H1 (cell line): ENCODE measurements around the gene STEAP3. TPM values are rescaled to one million over a fixed set of nuclear protein-coding genes. Genes with fewer than 3 reads are reported as not detected.
A peak's percentile ranks its signal among the peaks of the same experiment; 100 is the strongest.

Experiments
- CTCF ChIA-PET: fragments of 300-600 bp; sonication (Branson Sonifier 250); formaldehyde crosslinking; loops from one replicate; lab custom pipeline; 2021; ENCODE audit not compliant: partially characterized antibody; lab: Charles Lee
- POLR2A ChIA-PET: fragments of 300-600 bp; sonication (Branson Sonifier 250); formaldehyde crosslinking; loops from one replicate; lab custom pipeline; 2021; ENCODE audit warnings: inconsistent platforms; ENCODE audit not compliant: partially characterized antibody; lab: Charles Lee
- DNase-seq, 2 experiments: peaks; one replicate each; pipeline versions ENCODE4 v3.0.0 to v3.0.0-alpha.2; 2010 to 2022; ENCODE audit warnings: low spot score in 2 of 2, low read depth in 1 of 2, mixed read lengths in 1 of 2
- FAIRE-seq: peaks from 2 replicates; lab custom pipeline; 2011; peaks lifted over from hg19 to GRCh38; lab: Jason Lieb, UNC
- H2AFZ ChIP-seq: 2 replicates; pipeline ENCODE4 v1.8.1; 2012; ENCODE audit warnings: low read length, inconsistent platforms
- H2AK5ac ChIP-seq: 2 replicates; pipeline ENCODE4 v1.6.1; 2013; ENCODE audit warnings: low read depth, low read length
- H2BK120ac ChIP-seq: replicated peaks from 2 replicates; pipeline ENCODE3; 2013; ENCODE audit warnings: low read depth, low read length, inconsistent platforms
- H2BK12ac ChIP-seq: 2 replicates; pipeline ENCODE4 v1.6.1; 2013; ENCODE audit warnings: low read depth, low read length
- H2BK15ac ChIP-seq: 2 replicates; pipeline ENCODE4 v1.6.1; 2013; ENCODE audit warnings: low read length
- H2BK20ac ChIP-seq: 2 replicates; pipeline ENCODE4 v1.6.1; 2013; ENCODE audit warnings: low read length
- H2BK5ac ChIP-seq: 2 replicates; pipeline ENCODE4 v1.6.1; 2013; ENCODE audit warnings: low read depth, low read length
- H3K14ac ChIP-seq: 2 replicates; pipeline ENCODE4 v1.6.1; 2013; ENCODE audit warnings: inconsistent platforms; ENCODE audit not compliant: insufficient read length
- H3K18ac ChIP-seq: 2 replicates; pipeline ENCODE4 v1.6.1; 2013; ENCODE audit warnings: low read length; ENCODE audit errors: extremely low read depth
- H3K23ac ChIP-seq: 2 replicates; pipeline ENCODE4 v1.6.1; 2013; ENCODE audit warnings: inconsistent platforms; ENCODE audit not compliant: insufficient read length
- H3K23me2 ChIP-seq: 2 replicates; pipeline ENCODE4 v1.6.1; 2013; ENCODE audit warnings: low read depth, low read length
- H3K27ac ChIP-seq: 2 replicates; pipeline ENCODE4 v1.6.1; 2011; ENCODE audit warnings: low read depth, low read length, inconsistent platforms
- H3K27me3 ChIP-seq, 4 experiments: replicated peaks in 1 of 4; 1 replicate in 1 of 4; 2 replicates in 3 of 4; pipeline versions ENCODE4 v1.6.1 to v1.8.1; 2011 to 2013; ENCODE audit warnings: low read length in 3 of 4, mild to moderate bottlenecking in 3 of 4, inconsistent platforms in 2 of 4, mixed read lengths in 2 of 4, moderate library complexity in 1 of 4; ENCODE audit not compliant: control insufficient read depth in 3 of 4, insufficient read depth in 3 of 4; ENCODE audit errors: extremely low read depth in 1 of 4
- H3K36me3 ChIP-seq, 4 experiments: 2 replicates each; pipeline versions ENCODE4 v1.6.1 to v1.8.1; 2011 to 2013; ENCODE audit warnings: mild to moderate bottlenecking in 4 of 4, low read length in 3 of 4, moderate library complexity in 2 of 4, control low read depth in 1 of 4, inconsistent platforms in 1 of 4; ENCODE audit not compliant: insufficient read depth in 4 of 4, control insufficient read depth in 2 of 4
- H3K4ac ChIP-seq: replicated peaks from 2 replicates; pipeline ENCODE3; 2013; ENCODE audit warnings: low read length, low read depth, mixed read lengths, inconsistent platforms; ENCODE audit not compliant: insufficient read length
- H3K4me1 ChIP-seq, 4 experiments: replicated peaks in 1 of 4; 1 replicate in 1 of 4; 2 replicates in 3 of 4; pipeline versions ENCODE4 v1.6.1 to v1.8.1; 2011 to 2013; ENCODE audit warnings: low read length in 3 of 4, inconsistent platforms in 2 of 4, mixed read lengths in 1 of 4; ENCODE audit not compliant: insufficient read depth in 4 of 4, control insufficient read depth in 3 of 4
- H3K4me2 ChIP-seq, 2 experiments: 2 replicates each; pipeline versions ENCODE4 v1.6.1 to v1.8.1; 2011 to 2013; ENCODE audit warnings: low read depth in 2 of 2, low read length in 2 of 2, control low read depth in 1 of 2, inconsistent platforms in 1 of 2, mild to moderate bottlenecking in 1 of 2; ENCODE audit not compliant: insufficient read depth in 1 of 2
- H3K4me3 ChIP-seq, 4 experiments: fragments of 200-600, 300-600 bp in 1 of 4; sonication (generic), shearing (Covaris generic), sonication (Bioruptor Twin) in 1 of 4; 2 replicates each; pipeline versions ENCODE4 v1.5.1 to v1.8.1; 2011 to 2016; ENCODE audit warnings: low read length in 4 of 4, low read depth in 3 of 4, control low read depth in 2 of 4, inconsistent platforms in 2 of 4, mild to moderate bottlenecking in 2 of 4, mixed read lengths in 1 of 4, moderate library complexity in 1 of 4; ENCODE audit not compliant: insufficient read depth in 2 of 4; ENCODE audit errors: extremely low read depth in 1 of 4
- H3K56ac ChIP-seq: replicated peaks from 2 replicates; pipeline ENCODE3; 2013; ENCODE audit warnings: low read depth, mild to moderate bottlenecking, mixed read lengths, low read length, inconsistent platforms; ENCODE audit not compliant: insufficient read length
- H3K79me1 ChIP-seq: 2 replicates; pipeline ENCODE4 v1.6.1; 2013; ENCODE audit warnings: low read depth, low read length, control low read depth
- H3K79me2 ChIP-seq, 2 experiments: 2 replicates each; pipeline versions ENCODE4 v1.6.1 to v1.8.1; 2012 to 2013; ENCODE audit warnings: low read length in 2 of 2, mild to moderate bottlenecking in 2 of 2, inconsistent platforms in 1 of 2; ENCODE audit not compliant: insufficient read depth in 2 of 2, control insufficient read depth in 1 of 2
- H3K9ac ChIP-seq, 4 experiments: replicated peaks in 1 of 4; 1 replicate in 1 of 4; 2 replicates in 3 of 4; pipeline versions ENCODE4 v1.6.1 to v1.8.1; 2011 to 2013; ENCODE audit warnings: low read depth in 3 of 4, low read length in 3 of 4, control low read depth in 2 of 4, mild to moderate bottlenecking in 2 of 4, moderate library complexity in 2 of 4, inconsistent platforms in 1 of 4; ENCODE audit errors: extremely low read depth in 1 of 4
- H3K9me3 ChIP-seq, 2 experiments: 2 replicates each; pipeline versions ENCODE4 v1.6.1 to v1.8.1; 2012 to 2013; ENCODE audit warnings: mild to moderate bottlenecking in 2 of 2, moderate library complexity in 2 of 2, control low read depth in 1 of 2, inconsistent platforms in 1 of 2, low read depth in 1 of 2, low read length in 1 of 2, mixed read lengths in 1 of 2; ENCODE audit not compliant: insufficient read depth in 2 of 2
- H4K20me1 ChIP-seq, 2 experiments: replicated peaks in 1 of 2; 2 replicates each; pipeline versions ENCODE3 to v1.8.1; 2011 to 2013; ENCODE audit warnings: inconsistent platforms in 2 of 2, low read length in 2 of 2, mild to moderate bottlenecking in 1 of 2; ENCODE audit not compliant: insufficient read depth in 2 of 2, control insufficient read depth in 1 of 2
- H4K5ac ChIP-seq: 2 replicates; pipeline ENCODE4 v1.6.1; 2013; ENCODE audit warnings: low read length, low read depth, mixed read lengths, inconsistent platforms; ENCODE audit not compliant: insufficient read length
- H4K8ac ChIP-seq: 2 replicates; pipeline ENCODE4 v1.8.0; 2013; ENCODE audit warnings: mild to moderate bottlenecking, moderate library complexity, low read length, inconsistent platforms; ENCODE audit not compliant: insufficient read depth; ENCODE audit errors: extremely low read depth
- H4K91ac ChIP-seq: replicated peaks from 2 replicates; pipeline ENCODE3; 2013; ENCODE audit warnings: low read length, mixed read lengths, inconsistent platforms; ENCODE audit not compliant: insufficient read length
- BRCA1 ChIP-seq: IDR thresholded peaks from 2 replicates; pipeline ENCODE4 v1.6.1; 2012; ENCODE audit warnings: low read depth, low read length, improper control_type of control experiment
- CHD2 ChIP-seq: IDR thresholded peaks from 2 replicates; pipeline ENCODE4 v1.6.1; 2012; ENCODE audit warnings: low read length, improper control_type of control experiment
- CTCF ChIP-seq, 3 experiments: IDR thresholded peaks; 1 replicate in 2 of 3; 2 replicates in 1 of 3; pipeline versions ENCODE4 v1.5.1 to v1.6.1; 2011; ENCODE audit warnings: low read length in 3 of 3, mild to moderate bottlenecking in 3 of 3, inconsistent platforms in 2 of 3, low read depth in 1 of 3, moderate library complexity in 1 of 3; ENCODE audit not compliant: insufficient read depth in 1 of 3; ENCODE audit errors: control extremely low read depth in 1 of 3
- E2F6 ChIP-seq: IDR thresholded peaks from 2 replicates; pipeline ENCODE4 v1.6.1; 2012; ENCODE audit warnings: inconsistent platforms
- NRF1 ChIP-seq: IDR thresholded peaks from 2 replicates; pipeline ENCODE4 v1.6.1; 2011; ENCODE audit warnings: mild to moderate bottlenecking, low read depth, low read length, improper control_type of control experiment
- RBBP5 ChIP-seq: IDR thresholded peaks from 2 replicates; pipeline ENCODE4 v1.7.1; 2012; ENCODE audit warnings: low read depth, mild to moderate bottlenecking, inconsistent platforms, low read length, moderate library complexity, borderline replicate concordance
- SIX5 ChIP-seq: IDR thresholded peaks from 2 replicates; pipeline ENCODE4 v1.6.1; 2011; ENCODE audit warnings: mild to moderate bottlenecking, low read depth, low read length
- SRF ChIP-seq: IDR thresholded peaks from 2 replicates; pipeline ENCODE4 v1.6.1; 2011; ENCODE audit warnings: mild to moderate bottlenecking, low read depth, low read length, moderate library complexity
- USF2 ChIP-seq: IDR thresholded peaks from 2 replicates; pipeline ENCODE4 v1.6.1; 2011; ENCODE audit warnings: low read length, improper control_type of control experiment
- WGBS, 2 experiments: shearing (Covaris generic) in 1 of 2; methylation state at CpG; one replicate each; pipeline versions ENCODE4 v1.1.6 to v1.1.7; 2013 to 2015; ENCODE audit warnings: low lambda C conversion rate in 2 of 2, mixed read lengths in 2 of 2, inconsistent platforms in 1 of 2, low coverage in 1 of 2, missing lambda C conversion rate in 1 of 2; ENCODE audit not compliant: insufficient replicate concordance in 2 of 2, insufficient coverage in 1 of 2, insufficient read length in 1 of 2; ENCODE audit errors: extremely low coverage in 1 of 2, missing lambda C conversion rate in 1 of 2; 5-methylcytosine and 5-hydroxymethylcytosine counted together
- polyA plus RNA-seq, 7 experiments: library from polyadenylated mRNA; depleted of rRNA in 3 of 7; stranded (reverse) in 5 of 7; unstranded in 2 of 7; fragments of >200 nt in 5 of 7; fragments of 200-250 nt in 2 of 7; gene quantifications; 1 replicate in 5 of 7; 2 replicates in 1 of 7; 4 replicates in 1 of 7; pipeline versions ENCODE4 v1.2.1 to v1.2.3, GENCODE V29; 2011 to 2013; ENCODE audit warnings: missing spikeins in 2 of 7, mixed read lengths in 2 of 7
- total RNA-seq: library from RNA; stranded (reverse); fragmentation: NEBNext Ultra II Directional; extraction: Animal tissue kit (Norgen Biotek cat#: 25700); gene quantifications from 2 replicates; pipeline ENCODE4 v1.2.1, GENCODE V29; 2021

Gene STEAP3
- total and polyA plus RNA-seq, 2 of the 8 experiments (the other 6 are each of a cell fraction or from before 2014, with no cell fraction given) = 21.7 to 27.9 TPM

- H2AFZ ChIP-seq = no peak overlapping the region
- no peak overlapping the region for H3K23ac ChIP-seq
- H2BK5ac ChIP-seq = no peak overlapping the region
- H3K56ac ChIP-seq = no peak overlapping the region
- H3K18ac ChIP-seq = peak overlapping the region; percentile 4; the same call in 1 of the 2 replicates
- FAIRE-seq (no peak), DNase-seq (no peak)
- H2BK15ac ChIP-seq = 0 out of 2 replicates have a peak overlapping the region, but pooled peaks have one; percentile 40
- ChIA-PET CTCF (interaction anchor here (2.2 kb wide), 1 partner anchor 22 kb away, joined by 6 read pairs; no protein-coding TSS in a partner anchor), POLR2A (no interaction called here)
- no peaks in the 10 kb centered on the region for H3K79me2 ChIP-seq
- H3K9ac ChIP-seq = no peak overlapping the region
- H4K91ac ChIP-seq = peak overlapping the region; percentile 1
- no peaks in the 10 kb centered on the region for H3K23me2 ChIP-seq
- no peaks in the 10 kb centered on the region for H3K27me3 ChIP-seq
- H3K36me3 ChIP-seq = peaks cover 0 to 5% (median under 1%) of the 10 kb centered on the region in 4 experiments; a peak in 1 of 8 replicates
- peaks cover 17 to 35% (median 26%) of the 10 kb centered on the region in 4 experiments for H3K4me1 ChIP-seq
- peaks cover 0 to under 1% of the 10 kb centered on the region in 2 experiments for H4K20me1 ChIP-seq
- no peaks in the 10 kb centered on the region for H3K79me1 ChIP-seq
- 87% methylated on average over 9 of the region's 9 CpGs; no CpG with 5 or more reads in 1 of the 2 experiments for WGBS, 2 experiments
- H2BK12ac ChIP-seq = peak overlapping the region; percentile 5; the same call in 1 of the 2 replicates
- no peak overlapping the region for H4K8ac ChIP-seq
- H2BK20ac ChIP-seq = 0 out of 2 replicates have a peak overlapping the region, but pooled peaks have one; percentile 87
- H2BK120ac ChIP-seq = peak overlapping the region; percentile 29
- no peak overlapping the region for H3K14ac ChIP-seq
- H3K4me3 ChIP-seq = no peak overlapping the region
- no peak overlapping the region for H2AK5ac ChIP-seq
- no peak overlapping the region for H3K4ac ChIP-seq
- no peaks in the 10 kb centered on the region for H3K9me3 ChIP-seq
- 0 out of 4 replicates have a peak overlapping the region, but pooled peaks of 1 of the 2 experiments have one; percentile 81 for H3K4me2 ChIP-seq
- H3K27ac ChIP-seq = peak overlapping the region; percentile 53; the same call in 1 of the 2 replicates
- H4K5ac ChIP-seq = no peak overlapping the region
- TF ChIP-seq SRF = no peak
- TF ChIP-seq BRCA1 = no peak
- no peak for TF ChIP-seq RBBP5
- TF ChIP-seq SIX5 = no peak
- no peak for TF ChIP-seq CTCF (IDR thresholded peaks at IDR 0.05; ENCODE audit: control extremely low read depth in 1 of 3, insufficient read depth in 1 of 3, low read depth in 1 of 3, low read length in 3 of 3)
- no peak for TF ChIP-seq CHD2
- TF ChIP-seq USF2 = no peak
- no peak for TF ChIP-seq NRF1
- no peak for TF ChIP-seq E2F6
Observed at GRCh38 chr2:119257198-119257597, 33.6 kb downstream of the STEAP3 start.
